Stimulated activated CD4-positive, alpha-beta T cell treated with anti-CD3 and anti-CD28 coated beads, Interleukin-2, amount 100 ng/mL, for 24 hours (primary cell): ENCODE measurements around the gene MSANTD2.
A peak's percentile ranks its signal among the peaks of the same experiment; 100 is the strongest.

Experiments
- DNase-seq, 2 donors: peaks; one replicate each; pipeline ENCODE4 v3.0.0-alpha.2; 2020

Gene MSANTD2

DNA sequence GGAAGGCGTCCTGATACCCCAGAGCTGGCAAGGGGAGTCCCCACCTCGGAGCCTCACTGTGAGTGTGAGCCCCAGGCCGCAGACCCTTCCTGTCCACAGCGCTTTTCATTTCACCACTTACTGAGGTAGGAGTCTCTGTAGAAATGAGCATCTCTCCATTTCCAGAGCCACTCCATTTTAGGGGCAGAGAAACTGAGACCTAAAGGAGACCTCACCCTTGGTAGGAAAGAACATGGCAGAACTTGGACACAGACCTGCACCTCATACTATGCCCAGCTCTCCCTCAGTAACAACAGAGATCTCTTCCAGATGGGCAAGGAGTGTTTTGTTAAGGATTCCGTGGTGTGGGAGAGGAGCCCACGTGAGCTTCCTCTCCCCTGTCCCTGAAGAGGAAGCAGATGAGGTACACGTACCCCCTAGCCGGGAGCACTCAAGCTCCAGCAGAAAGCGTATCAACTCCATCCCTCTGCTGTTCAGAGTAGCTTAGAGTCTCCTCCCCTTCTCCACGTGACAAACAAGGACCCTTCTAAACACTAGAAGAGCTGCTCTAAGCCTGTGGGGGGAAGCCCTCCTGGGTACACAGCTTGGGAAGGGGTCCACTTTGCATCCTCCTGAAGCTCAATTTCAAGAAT is 47.6 kb downstream of the MSANTD2 start:
- DNase-seq, result no peak

DNA sequence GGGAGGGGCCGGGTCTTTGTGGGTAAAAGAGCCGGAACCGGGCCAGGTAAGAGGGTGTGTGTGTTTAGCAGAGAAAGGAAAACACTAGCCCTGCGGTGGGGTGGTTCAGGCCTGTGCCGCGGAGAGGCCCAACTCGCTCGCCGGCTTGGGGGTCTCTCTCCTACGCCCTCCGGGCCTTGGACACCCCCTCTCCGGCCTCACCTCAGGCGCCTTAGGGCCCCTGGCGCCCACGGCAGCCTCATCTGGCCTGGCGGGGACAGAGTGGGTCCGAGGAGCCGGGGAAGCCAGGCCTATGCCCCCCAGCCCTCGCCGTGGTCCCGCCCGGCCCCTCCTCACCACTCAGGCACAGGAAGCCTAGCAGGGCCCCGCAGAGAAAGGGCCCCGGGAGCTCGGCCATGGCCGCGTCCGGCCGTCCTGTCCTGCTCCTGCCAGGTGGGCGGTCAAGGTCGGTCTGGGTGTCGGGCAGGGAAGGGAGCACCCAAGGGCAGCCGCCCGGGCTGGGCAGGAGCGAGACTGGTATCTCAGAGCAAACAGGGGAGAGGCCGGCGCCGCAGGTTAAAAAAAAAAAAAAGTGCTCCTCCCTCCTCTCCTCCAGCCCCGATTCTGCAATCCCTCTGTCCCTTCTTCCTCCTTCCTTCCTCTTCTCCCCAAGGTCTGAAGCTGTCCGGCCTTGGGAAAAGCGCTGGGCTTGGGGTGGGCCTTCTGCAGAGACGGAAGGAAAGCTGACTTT is 48.3 kb downstream of the MSANTD2 start, which contains the start of gene VSIG2:
VSIG2 (minus strand) TSS at position 515 of the 730 bp plus-strand sequence; CDS start at position 397, 118 bp downstream.
- no peak for DNase-seq

DNA sequence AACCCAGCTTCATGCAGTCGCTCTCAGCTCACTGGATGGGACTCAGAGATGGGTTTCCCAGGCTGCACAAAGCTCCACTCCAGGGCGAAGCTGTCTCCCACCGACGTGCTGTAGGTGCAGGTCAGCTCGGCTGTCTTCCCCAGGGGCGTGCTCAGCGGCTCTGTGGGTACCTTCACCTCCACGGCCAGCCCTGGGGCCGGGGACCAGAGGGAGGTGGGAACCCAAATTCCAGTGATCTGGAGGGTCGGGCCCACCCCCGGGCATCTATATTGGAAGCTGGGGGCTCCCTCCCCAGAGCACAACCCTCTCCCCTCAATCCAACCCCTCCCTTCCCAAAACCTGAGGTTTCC is 48.8 kb downstream of the MSANTD2 start:
- DNase-seq, result no peak

DNA sequence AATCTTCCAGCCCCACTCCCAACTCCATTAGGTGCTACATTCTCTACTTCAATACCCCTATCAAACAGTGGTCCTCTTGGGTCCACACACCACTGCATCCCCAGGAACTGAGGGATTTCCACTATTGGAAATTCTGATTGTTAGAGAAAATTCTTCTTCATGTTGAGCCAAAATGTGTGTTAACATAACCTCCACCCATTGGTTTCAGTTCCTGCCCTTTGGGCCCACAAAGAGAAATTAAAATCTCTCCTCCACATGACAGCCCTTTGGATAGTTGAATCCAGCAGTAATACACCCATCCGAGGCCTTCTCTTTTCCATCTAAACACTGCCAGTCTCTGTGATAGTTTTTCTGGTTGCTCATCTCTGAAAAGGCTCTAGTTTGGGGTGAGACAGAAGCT is 50.3 kb downstream of the MSANTD2 start:
- DNase-seq, result no peak

DNA sequence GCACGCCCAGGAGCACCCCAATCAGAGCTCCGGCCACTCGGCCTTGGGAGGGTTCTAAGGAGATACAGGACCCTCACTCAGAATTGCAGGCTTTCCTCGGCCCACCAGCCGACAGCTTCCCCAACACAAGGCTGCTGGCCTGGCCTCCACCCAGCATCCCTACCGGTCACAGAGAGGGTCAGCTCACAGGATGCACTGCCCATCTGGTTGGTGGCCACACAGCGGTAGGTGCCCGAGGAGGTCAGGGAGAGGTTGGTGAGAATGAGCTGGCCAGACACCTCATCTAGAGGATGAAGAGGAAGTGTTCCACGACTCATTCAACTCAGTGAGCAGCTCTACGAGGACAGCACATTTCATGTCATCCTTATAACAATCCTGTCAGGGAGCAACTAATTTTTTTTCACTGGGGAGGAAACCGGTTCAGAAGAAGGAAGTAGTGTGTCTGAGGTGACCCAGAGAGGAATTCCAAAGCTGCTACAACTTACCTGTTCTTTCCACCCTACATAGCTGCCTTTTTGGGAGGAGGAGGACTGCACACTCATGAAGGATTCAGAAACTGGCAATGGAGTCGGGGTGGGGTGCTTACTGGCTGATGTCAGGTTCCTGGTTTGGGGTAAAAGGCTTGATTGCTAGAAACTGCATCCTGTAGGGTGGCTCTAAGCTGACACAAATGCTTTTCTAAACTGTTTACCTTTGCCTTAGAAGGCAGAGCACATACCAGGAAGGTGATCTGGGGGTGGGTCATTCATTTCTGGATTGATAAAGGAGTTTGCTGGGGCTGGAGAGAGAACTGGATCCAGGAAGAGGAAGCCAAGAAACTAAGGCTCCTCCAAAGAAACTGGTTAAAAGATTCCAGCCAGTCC is 51.5 kb downstream of the MSANTD2 start:
- DNase-seq, result no peak

DNA sequence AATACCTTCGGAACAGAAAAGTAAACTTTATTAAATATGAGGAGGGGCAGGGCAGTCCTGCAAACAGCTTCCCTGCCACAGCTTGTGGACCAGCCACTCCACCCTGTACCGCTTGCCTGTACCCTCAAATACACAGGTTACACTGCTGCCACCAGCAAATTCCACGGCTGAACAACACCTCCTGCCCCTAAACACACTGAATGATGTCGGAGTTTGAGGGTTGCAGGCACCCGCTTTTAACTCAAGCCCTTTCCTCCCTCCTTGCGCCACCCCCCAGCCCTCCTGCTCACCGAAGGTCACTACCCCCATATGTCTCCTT is 52.1 kb downstream of the MSANTD2 start:
- DNase-seq, result no peak

DNA sequence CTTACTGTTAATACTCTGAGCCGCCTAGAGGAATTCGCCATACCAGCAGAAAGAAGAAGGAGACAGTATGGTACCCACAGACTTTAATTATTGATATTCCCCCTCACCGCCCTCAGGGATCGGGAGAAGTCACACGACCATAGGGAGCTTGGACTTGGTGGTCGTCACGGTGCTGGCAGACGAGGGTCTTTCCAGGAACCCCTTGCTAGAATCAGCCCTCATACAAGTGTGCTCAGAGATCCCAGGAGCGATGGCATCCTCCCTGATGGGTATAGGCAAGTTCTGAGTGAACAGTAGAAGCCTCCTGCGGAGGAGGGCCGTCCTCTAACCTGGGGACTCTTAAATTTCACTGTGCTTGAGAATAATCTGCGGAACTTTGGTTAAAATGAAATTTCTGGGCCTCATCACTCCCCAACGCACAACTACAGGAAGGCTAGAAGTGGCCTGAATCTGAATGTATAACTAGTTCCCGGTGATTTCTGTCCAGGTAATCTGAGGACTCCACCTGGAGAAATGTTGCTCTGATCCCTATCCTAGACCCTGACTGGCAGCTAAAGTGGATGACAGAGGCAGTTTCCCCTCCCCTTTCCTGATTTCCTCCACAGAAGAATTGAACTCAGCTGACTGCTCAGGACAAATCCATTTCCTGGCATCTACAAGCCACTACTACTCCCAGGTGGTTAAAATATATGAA is 52.7 kb downstream of the MSANTD2 start:
- no peak for DNase-seq

DNA sequence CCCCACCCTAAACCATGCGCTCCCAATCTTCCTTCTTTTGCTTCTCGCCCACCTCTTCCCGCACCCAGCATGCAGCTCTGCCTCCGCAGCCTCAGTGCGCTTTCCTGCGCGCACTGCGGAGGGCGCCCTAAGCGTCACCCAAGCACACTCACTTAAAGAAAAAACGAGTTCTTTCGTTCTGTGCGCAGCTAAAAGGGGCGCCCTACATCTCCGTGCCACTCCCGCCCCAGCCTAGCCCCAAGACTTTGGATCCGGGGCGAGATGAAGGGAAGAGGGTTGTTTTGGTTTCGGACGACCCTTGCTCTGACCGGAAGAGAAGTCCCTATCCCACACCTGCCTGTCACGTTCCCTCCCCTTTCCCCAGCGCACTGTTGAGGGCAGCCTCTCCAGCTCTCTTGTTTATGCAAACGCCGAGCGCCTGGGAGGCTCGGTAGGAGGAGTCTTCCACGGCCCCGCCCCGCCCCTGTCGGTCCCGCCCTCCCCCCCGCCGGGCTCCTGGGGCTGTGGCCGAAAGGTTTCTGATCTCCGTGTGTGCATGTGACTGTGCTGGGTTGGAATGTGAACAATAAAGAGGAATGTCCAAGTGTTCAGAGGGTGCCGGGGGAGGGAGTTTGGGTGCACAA is 53.5 kb downstream of the MSANTD2 start:
- peak; percentile 79 to 81 for DNase-seq

DNA sequence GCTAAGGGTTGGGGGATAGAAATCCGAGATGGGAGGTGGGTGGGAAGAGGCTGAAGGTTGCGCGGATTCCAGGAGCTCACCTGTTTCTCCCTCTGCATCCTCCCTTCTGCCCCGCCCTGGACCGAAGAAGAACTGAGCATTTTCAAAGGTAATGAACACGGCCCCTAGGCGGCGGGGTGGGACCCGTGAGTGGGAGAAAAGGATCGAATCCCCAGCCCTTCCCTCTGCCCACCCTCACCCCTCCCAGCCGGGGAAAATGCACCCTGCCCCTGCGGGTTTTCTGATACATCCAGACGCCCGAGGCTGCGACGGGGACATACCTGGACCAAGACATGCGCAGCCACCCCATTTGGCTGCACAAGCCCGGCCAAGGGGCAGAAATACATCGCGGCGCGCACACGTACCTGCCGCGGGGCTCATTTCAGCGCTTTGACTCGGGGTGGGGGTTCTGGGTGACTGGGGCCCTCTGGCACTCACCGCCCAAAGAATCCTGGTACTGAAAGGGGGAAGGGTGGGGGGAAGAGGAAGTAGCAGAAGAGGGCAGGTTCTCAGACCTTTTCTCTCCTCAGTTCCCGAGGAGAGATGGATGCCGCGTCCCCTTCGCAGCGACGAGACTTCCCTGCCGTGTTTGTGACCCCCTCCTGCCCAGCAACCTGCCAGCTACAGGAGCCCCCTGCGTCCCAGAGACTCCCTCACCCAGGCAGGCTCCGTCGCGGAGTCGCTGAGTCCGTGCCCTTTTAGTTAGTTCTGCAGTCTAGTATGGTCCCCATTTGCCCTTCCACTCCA is 54.2 kb downstream of the MSANTD2 start:
- DNase-seq, result peak; percentile 45 to 59

DNA sequence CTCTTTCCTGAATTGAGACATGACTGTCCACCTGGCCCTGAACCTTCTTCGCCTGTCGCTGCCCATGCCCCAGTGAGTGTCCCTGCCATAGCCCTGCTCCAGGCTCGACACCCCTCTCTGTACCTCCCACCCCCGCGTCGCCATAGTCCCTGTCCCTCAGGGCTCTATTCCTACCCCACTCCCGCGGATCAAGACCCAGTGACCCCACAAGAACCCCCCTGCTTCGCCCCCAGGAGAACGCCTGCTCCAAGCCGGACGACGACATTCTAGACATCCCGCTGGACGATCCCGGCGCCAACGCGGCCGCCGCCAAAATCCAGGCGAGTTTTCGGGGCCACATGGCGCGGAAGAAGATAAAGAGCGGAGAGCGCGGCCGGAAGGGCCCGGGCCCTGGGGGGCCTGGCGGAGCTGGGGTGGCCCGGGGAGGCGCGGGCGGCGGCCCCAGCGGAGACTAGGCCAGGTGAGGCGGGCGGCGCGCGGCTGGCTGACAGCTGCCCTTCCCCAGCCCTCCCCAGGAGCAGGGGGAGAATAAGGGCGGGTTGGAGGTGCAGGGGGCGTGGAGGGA is 54.9 kb downstream of the MSANTD2 start:
- no peak for DNase-seq

DNA sequence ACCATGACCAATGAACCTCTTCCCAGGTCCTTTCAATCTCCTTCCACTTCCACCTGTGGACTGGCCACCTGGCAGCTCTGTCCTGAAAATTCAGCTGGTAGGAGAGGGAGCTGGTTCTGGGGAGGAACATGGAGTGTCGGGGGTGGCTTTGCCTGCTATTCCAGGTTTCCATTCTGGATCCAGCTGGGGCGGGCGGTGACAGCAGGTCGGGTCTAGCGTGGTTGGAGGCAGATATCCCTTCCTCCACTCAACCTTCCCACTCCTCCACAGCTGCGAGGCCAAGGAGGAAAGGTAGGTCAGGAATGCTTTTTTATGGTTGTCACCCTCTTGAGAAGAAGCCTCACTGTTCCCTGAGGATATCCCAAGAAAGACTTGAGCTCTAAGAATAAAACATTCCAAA is 57.2 kb downstream of the MSANTD2 start:
- no peak for DNase-seq

DNA sequence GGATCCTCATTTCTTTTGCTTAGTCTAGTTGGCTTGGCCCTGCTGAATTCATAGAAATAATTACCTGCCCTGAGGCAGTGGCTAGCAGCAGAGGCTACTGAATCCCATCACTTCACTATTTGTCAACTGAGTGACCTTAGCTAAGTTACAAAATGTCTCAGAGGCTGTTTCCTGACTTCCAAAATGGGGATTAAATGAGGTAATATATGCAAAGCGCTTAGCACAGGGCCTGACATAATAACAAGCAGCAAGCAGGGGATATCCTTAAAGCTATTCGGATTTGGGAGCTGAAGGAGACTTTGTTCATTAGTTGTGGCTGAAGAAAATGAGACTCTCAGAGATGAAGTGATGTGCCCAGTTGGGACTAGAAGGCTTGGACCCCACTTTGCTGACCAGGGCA is 57.7 kb downstream of the MSANTD2 start:
- DNase-seq, result no peak

DNA sequence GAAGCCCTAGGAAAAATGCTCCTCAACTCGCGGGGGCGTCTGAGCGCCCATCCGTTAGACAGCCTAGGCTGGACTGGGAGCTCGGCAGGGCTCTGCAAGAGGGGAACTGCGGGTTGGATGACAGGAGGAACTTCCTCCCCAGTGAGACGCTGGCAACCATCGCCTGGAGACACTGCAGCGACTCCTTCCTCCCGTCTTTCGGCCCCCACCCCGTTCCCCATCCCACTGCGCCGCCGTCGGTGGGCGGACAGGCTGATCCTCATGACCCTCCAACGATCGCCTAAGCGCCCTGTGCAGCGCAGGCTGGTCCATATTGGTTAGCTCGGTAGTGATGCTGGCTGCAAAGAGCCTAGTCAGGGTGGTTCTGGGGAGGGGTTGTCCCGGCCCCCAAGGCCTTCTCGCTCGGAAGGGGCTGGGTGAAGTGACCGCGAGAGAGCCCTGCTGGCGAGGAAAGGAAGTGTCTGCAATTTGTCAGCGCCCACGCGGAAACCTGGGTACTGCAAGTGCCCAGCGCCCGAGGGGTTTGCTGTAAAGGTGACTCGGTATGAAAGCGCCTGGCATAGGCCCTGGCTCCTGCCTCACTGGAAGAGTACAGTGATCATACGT is 59.8 kb downstream of the MSANTD2 start:
- peak; percentile 62 to 73 for DNase-seq

DNA sequence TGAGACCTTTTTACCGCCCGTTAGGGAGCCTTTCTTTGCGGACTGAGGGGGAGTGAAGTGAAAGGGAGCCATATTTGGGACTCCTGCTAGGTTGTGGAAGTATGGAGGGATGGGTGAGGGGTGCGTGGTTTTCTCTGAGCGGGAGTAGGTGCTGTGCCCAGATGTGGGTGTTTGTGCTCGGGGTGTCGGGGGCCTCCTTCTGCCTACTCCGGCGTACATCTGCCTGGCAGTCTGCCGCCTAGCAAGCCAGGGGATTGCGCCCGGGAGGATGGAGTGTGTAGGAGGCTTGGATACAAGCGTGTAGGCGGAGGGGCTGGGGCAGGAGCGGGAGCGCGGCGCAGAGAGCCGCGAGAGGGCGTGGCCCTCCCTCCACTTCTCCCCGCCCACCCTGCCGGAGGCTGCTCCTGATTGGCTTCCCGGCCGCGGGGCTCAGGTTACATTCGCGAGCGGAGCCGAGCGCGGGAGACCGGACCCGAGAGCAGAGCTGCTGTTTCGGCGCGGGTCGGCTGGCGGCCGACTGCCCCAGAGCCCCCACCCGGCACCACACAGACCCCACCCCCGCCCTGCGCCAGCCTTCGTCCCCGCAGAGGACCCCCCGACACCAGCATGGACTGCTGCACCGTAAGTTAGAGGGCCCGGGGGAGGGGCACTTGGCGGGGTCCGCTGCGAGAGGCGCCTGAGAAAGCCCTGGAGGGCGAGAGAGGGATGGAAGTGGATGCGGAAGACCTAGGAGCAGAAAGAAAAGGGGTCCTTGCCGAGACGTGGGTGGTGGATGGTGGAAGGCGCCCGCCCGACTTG is 60.5 kb downstream of the MSANTD2 start, which contains the start of gene NRGN:
NRGN (plus strand) TSS at position 464 of the 798 bp plus-strand sequence; CDS start at position 607, 143 bp downstream.
- DNase-seq, result peak; percentile 83 to 89

DNA sequence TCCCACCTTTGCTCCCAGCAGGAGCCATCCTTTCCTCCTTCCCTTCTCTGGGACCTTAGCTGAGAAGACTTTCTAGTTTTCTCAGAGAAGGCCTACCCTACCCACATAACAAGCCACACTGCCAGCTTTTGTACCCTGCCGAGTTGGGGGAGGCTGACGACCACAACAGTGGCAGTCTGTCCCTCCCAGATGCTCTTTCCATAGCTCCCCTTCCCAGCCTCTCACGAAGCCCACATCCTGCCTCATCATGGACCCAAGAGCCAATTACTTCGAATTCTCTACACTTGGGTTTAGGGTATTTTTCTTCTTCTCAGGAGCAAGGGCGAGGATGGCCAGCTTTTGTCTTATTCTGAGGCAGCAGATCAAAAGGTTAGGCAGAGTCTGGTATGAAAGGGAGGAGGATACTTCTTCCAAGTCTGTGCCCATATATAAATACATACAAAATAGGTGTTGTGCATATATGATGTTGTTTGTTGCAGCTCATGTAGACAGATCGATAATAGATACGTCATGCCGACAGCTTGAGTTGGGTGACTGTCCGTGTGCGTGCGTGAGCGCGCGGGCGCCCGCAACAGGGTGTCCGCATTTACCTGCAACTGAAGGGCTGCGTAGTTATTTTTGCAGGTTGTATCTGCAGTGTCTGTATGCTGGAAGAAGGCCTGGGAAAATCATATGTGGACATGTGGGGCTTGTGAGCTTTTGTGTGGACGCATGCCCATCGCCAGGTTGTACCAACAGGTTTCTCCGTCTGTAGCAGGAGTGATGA is 61.3 kb downstream of the MSANTD2 start:
- DNase-seq, result no peak

DNA sequence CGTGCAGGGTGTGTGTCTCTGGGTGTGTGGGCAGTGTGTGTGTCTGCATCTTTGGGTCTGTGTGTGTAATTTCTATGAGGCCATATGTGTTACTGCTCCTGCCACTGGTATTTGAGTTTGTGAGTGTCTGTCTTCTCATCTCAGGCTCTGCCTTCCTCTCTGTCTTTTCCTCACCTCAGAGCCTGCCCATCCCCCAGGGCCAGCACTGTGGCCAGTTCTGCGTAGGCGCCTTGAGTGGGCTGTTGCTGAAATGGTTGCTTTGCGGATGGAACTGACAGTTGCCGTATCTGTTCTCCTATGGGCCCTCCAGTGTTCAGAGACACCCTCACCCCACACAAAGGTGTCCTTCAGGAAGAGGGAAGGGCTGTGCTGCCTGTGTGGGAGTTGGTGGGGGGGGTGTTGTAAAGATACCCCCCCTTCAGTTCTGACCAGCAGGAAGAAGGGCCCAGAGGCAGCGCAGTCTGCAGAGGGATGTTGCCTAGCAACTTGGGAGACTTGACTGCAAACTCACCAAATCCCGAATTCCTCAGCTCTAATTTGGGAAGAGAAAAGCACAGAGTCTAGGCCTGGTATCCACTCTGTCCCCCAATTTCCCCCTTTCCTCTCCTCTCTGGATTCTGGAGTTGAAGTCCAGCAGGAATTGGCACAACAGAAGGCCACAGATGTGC is 62.4 kb downstream of the MSANTD2 start:
- no peak for DNase-seq

DNA sequence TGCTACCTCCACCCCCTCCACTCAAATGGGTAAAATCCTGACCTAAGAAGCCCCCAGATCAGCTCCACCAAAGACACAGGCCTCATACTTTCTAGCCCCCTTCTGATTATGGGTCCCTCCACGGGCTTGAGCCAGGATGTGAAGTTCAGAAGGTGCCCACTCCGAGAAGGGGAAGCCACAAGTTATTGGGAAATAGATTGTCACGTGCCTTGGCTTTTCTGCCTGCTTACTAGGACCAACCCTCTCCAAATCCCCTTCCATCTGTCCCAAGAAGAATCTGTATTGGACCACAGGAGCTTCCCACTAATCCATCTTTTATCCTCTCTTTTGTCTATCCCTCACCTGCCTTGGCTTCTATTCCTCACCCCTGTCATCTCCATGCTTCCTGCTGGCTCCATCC is 63.5 kb downstream of the MSANTD2 start:
- no peak for DNase-seq

DNA sequence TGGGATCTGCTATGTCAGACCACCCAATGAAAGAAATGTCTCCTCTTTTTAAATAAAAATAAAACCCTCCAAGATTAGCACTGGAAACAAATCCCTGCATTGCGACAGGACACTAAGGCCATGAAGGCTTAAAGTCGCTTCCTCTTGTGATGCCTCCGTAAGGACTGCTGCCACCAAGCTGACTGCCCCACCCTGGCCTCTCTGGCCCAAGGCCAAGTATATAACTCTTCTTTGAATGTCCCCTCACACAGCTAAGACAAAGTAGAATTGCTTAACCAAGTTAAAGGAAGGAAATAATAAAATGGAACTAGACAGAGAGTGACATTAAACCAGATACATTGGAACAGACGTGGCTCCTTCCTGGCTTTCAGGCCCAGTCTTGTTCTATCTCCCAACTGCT is 68.0 kb downstream of the MSANTD2 start:
- no peak for DNase-seq

DNA sequence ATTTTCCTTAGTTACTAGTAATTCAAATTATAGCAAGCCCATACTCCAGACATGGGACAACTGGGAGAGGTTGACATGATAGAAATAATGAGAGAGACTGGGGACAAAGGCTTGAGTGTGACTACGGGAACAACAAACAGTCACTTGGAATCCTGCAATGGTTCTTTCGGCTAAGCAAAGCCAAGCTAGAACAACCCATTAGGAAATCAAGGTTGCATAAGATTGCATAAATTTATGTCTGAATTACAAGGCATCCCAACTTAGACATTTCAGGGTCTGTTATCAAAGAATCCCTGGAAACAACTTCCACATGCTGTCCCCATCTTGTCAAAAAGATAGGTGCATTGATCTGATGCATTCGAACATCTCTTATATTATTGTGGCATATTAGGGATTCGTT is 70.6 kb downstream of the MSANTD2 start:
- no peak for DNase-seq
